GM12878 (cell line): ENCODE data around the gene WDR74. TPM values are rescaled to one million over a fixed set of nuclear protein-coding genes. Genes with fewer than 3 reads are reported as not detected.

Source experiments
- ATF7 ChIP-seq: fragments of 450-650 bp; IDR thresholded peaks from 2 replicates; pipeline ENCODE4 v1.6.1; 2016; ENCODE audit warnings: low read depth, mild to moderate bottlenecking
- BACH1 ChIP-seq: fragments of 450-650 bp; IDR thresholded peaks from 2 replicates; pipeline ENCODE4 v1.6.1; 2017; ENCODE audit warnings: mild to moderate bottlenecking, borderline replicate concordance
- DPF2 ChIP-seq: fragments of 450-650 bp; IDR thresholded peaks from 2 replicates; pipeline ENCODE4 v1.6.1; 2017; ENCODE audit warnings: mild to moderate bottlenecking
- EZH2 ChIP-seq: IDR thresholded peaks from 2 replicates; pipeline ENCODE4 v1.6.1; 2012; ENCODE audit warnings: low read depth, mild to moderate bottlenecking, control low read depth, inconsistent platforms, low read length, borderline replicate concordance; ENCODE audit not compliant: control insufficient read depth
- FOXM1 ChIP-seq: IDR thresholded peaks from 2 replicates; pipeline ENCODE4 v1.6.1; 2012; ENCODE audit warnings: low read depth, mild to moderate bottlenecking, inconsistent platforms, low read length, moderate library complexity
- NFYA ChIP-seq: IDR thresholded peaks from 2 replicates; pipeline ENCODE4 v1.6.1; 2011; ENCODE audit warnings: low read depth, mild to moderate bottlenecking, low read length, improper control_type of control experiment, borderline replicate concordance
- NFYB ChIP-seq: IDR thresholded peaks from 2 replicates; pipeline ENCODE4 v1.6.1; 2011; ENCODE audit warnings: low read depth, mild to moderate bottlenecking, low read length, improper control_type of control experiment, moderate library complexity; ENCODE audit not compliant: insufficient read depth
- NR2C1 ChIP-seq: fragments of 450-650 bp; IDR thresholded peaks from 2 replicates; pipeline ENCODE4 v1.6.1; 2017; ENCODE audit warnings: antibody characterized with exemption, mild to moderate bottlenecking, moderate library complexity
- PML ChIP-seq: IDR thresholded peaks from 2 replicates; pipeline ENCODE4 v1.6.1; 2012; ENCODE audit warnings: low read length, inconsistent platforms
- POLR2A ChIP-seq: IDR thresholded peaks from 2 replicates; pipeline ENCODE4 v1.6.1; 2011; ENCODE audit warnings: low read depth, mild to moderate bottlenecking, low read length
- RB1 ChIP-seq: fragments of 450-650 bp; formaldehyde crosslinking; IDR thresholded peaks from 2 replicates; pipeline ENCODE4 v1.6.1; 2017; ENCODE audit warnings: mild to moderate bottlenecking, borderline replicate concordance
- SIX5 ChIP-seq: IDR thresholded peaks from 2 replicates; pipeline ENCODE4 v1.6.1; 2011; ENCODE audit warnings: mild to moderate bottlenecking, low read depth, low read length, moderate library complexity; ENCODE audit not compliant: severe bottlenecking
- SMAD5 ChIP-seq: IDR thresholded peaks from 2 replicates; pipeline ENCODE4 v1.6.1; 2016; ENCODE audit warnings: antibody characterized with exemption, low read depth
- SUZ12 ChIP-seq: fragments of 200-600 bp; sonication (generic); IDR thresholded peaks from one replicate; pipeline ENCODE4 v1.6.1; 2018; ENCODE audit warnings: antibody characterized with exemption, mild to moderate bottlenecking; ENCODE audit not compliant: unreplicated experiment
- TBL1XR1 ChIP-seq: IDR thresholded peaks from 2 replicates; pipeline ENCODE4 v1.6.1; 2012; ENCODE audit warnings: low read depth, low read length, improper control_type of control experiment
- TCF12 ChIP-seq: IDR thresholded peaks from 2 replicates; pipeline ENCODE4 v1.6.1; 2011; ENCODE audit warnings: low read depth, mild to moderate bottlenecking, low read length
- YY1 ChIP-seq: IDR thresholded peaks from 2 replicates; pipeline ENCODE4 v1.6.1; 2011; ENCODE audit warnings: low read depth, mild to moderate bottlenecking, low read length
- ZSCAN29 ChIP-seq: fragments of 450-650 bp; IDR thresholded peaks from 2 replicates; pipeline ENCODE4 v1.6.1; 2017; ENCODE audit warnings: mild to moderate bottlenecking, moderate library complexity
- ZZZ3 ChIP-seq: IDR thresholded peaks from 2 replicates; pipeline ENCODE4 v1.6.1; 2011; ENCODE audit warnings: low read depth; ENCODE audit not compliant: control insufficient read depth, insufficient read length
- polyA plus RNA-seq, 11 experiments: library from polyadenylated mRNA; depleted of rRNA in 4 of 11; unstranded in 6 of 11; stranded (reverse) in 5 of 11; fragments of >200 nt; fragmentation: Nextera tagmentation in 4 of 11; fragmentation: Illumina TruSeq in 1 of 11; extraction: Ambion mirVana in 4 of 11; extraction: Trizol in 1 of 11; gene quantifications; 1 replicate in 1 of 11; 2 replicates in 10 of 11; pipeline versions ENCODE4 v1.2.1 to v1.2.3, GENCODE V29; 2011 to 2016; ENCODE audit warnings: inconsistent platforms in 2 of 11, missing spikeins in 2 of 11, low read depth in 1 of 11
- total RNA-seq, 4 experiments: library from RNA; depleted of rRNA in 3 of 4; stranded (reverse); fragments of >200 nt in 3 of 4; fragmentation: Illumina TruSeq in 1 of 4; extraction: Trizol in 1 of 4; gene quantifications; 2 replicates each; pipeline versions ENCODE4 v1.2.1 to v1.2.3, GENCODE V29; 2013 to 2021
- TF ChIP-seq, protein P1 (sequence below): fragments of 450-650 bp; IDR thresholded peaks from 2 replicates; pipeline ENCODE4 v1.6.1; 2017; ENCODE audit warnings: mild to moderate bottlenecking, moderate library complexity
- TF ChIP-seq, protein P2 (sequence below): IDR thresholded peaks from 2 replicates; pipeline ENCODE4 v1.6.1; 2011; ENCODE audit warnings: borderline replicate concordance, low read depth, mild to moderate bottlenecking, moderate library complexity, low read length; ENCODE audit not compliant: insufficient read depth, poor library complexity, severe bottlenecking
- TF ChIP-seq, protein P3 (sequence below): IDR thresholded peaks from 2 replicates; pipeline ENCODE4 v1.6.1; 2012; ENCODE audit warnings: mild to moderate bottlenecking, low read depth, low read length

Gene WDR74
- total and polyA plus RNA-seq, 10 of the 15 experiments (the other 5 are each of a cell fraction or from before 2014, with no cell fraction given): 18.2 to 103 (median 60.7) TPM

- TF ChIP-seq TCF12 (0 out of 2 replicates have a peak, but pooled peaks have one; percentile 51), FOXM1 (peak; percentile 70; the same call in 1 of the 2 replicates), DPF2 (peak; percentile 73), NFYA (no peak), SUZ12 (no peak), NFYB (no peak), POLR2A (peak; percentile 99), RB1 (peak; percentile 28; the same call in 1 of the 2 replicates), ZSCAN29 (0 out of 2 replicates have a peak, but pooled peaks have one; percentile 53), ATF7 (peak; percentile 43; the same call in 1 of the 2 replicates), NR2C1 (peak; percentile 25; the same call in 1 of the 2 replicates), BACH1 (peak; percentile 19), ZZZ3 (no peak), SMAD5 (peak; percentile 88), EZH2 (no peak), YY1 (peak; percentile 96), SIX5 (peak; percentile 37), TBL1XR1 (peak; percentile 22; the same call in 1 of the 2 replicates), PML (peak; percentile 98)
- TF ChIP-seq, protein P1, sequence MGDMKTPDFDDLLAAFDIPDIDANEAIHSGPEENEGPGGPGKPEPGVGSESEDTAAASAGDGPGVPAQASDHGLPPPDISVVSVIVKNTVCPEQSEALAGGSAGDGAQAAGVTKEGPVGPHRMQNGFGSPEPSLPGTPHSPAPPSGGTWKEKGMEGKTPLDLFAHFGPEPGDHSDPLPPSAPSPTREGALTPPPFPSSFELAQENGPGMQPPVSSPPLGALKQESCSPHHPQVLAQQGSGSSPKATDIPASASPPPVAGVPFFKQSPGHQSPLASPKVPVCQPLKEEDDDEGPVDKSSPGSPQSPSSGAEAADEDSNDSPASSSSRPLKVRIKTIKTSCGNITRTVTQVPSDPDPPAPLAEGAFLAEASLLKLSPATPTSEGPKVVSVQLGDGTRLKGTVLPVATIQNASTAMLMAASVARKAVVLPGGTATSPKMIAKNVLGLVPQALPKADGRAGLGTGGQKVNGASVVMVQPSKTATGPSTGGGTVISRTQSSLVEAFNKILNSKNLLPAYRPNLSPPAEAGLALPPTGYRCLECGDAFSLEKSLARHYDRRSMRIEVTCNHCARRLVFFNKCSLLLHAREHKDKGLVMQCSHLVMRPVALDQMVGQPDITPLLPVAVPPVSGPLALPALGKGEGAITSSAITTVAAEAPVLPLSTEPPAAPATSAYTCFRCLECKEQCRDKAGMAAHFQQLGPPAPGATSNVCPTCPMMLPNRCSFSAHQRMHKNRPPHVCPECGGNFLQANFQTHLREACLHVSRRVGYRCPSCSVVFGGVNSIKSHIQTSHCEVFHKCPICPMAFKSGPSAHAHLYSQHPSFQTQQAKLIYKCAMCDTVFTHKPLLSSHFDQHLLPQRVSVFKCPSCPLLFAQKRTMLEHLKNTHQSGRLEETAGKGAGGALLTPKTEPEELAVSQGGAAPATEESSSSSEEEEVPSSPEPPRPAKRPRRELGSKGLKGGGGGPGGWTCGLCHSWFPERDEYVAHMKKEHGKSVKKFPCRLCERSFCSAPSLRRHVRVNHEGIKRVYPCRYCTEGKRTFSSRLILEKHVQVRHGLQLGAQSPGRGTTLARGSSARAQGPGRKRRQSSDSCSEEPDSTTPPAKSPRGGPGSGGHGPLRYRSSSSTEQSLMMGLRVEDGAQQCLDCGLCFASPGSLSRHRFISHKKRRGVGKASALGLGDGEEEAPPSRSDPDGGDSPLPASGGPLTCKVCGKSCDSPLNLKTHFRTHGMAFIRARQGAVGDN: 0 out of 2 replicates have a peak, but pooled peaks have one; percentile 52
- TF ChIP-seq, protein P2, sequence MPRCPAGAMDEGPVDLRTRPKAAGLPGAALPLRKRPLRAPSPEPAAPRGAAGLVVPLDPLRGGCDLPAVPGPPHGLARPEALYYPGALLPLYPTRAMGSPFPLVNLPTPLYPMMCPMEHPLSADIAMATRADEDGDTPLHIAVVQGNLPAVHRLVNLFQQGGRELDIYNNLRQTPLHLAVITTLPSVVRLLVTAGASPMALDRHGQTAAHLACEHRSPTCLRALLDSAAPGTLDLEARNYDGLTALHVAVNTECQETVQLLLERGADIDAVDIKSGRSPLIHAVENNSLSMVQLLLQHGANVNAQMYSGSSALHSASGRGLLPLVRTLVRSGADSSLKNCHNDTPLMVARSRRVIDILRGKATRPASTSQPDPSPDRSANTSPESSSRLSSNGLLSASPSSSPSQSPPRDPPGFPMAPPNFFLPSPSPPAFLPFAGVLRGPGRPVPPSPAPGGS: peak; percentile 73
- TF ChIP-seq, protein P3, sequence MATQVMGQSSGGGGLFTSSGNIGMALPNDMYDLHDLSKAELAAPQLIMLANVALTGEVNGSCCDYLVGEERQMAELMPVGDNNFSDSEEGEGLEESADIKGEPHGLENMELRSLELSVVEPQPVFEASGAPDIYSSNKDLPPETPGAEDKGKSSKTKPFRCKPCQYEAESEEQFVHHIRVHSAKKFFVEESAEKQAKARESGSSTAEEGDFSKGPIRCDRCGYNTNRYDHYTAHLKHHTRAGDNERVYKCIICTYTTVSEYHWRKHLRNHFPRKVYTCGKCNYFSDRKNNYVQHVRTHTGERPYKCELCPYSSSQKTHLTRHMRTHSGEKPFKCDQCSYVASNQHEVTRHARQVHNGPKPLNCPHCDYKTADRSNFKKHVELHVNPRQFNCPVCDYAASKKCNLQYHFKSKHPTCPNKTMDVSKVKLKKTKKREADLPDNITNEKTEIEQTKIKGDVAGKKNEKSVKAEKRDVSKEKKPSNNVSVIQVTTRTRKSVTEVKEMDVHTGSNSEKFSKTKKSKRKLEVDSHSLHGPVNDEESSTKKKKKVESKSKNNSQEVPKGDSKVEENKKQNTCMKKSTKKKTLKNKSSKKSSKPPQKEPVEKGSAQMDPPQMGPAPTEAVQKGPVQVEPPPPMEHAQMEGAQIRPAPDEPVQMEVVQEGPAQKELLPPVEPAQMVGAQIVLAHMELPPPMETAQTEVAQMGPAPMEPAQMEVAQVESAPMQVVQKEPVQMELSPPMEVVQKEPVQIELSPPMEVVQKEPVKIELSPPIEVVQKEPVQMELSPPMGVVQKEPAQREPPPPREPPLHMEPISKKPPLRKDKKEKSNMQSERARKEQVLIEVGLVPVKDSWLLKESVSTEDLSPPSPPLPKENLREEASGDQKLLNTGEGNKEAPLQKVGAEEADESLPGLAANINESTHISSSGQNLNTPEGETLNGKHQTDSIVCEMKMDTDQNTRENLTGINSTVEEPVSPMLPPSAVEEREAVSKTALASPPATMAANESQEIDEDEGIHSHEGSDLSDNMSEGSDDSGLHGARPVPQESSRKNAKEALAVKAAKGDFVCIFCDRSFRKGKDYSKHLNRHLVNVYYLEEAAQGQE: 0 out of 2 replicates have a peak, but pooled peaks have one; percentile 37
Observed at GRCh38 chr11:62787005-62787759, 52.2 kb downstream of the WDR74 start, which contains the start of gene TMEM179B (continued).
